MM.1S (cell line): Measurements from ENCODE around the gene DCTN2.

Experiments used
- EZH2 ChIP-seq: fragments of 300-600 bp; sonication (generic); optimal IDR thresholded peaks from 2 replicates; pipeline ENCODE3; 2017; ENCODE audit warnings: low read depth, mild to moderate bottlenecking, antibody characterized with exemption, low read length, mixed read lengths
- EZH2phosphoT487 ChIP-seq: fragments of 300-600 bp; sonication (generic); IDR thresholded peaks from 2 replicates; pipeline ENCODE4 v1.6.1; 2018; ENCODE audit warnings: antibody characterized with exemption, low read length
- TF ChIP-seq, protein P1 (sequence below): fragments of 300-600 bp; sonication (generic); IDR thresholded peaks from 2 replicates; pipeline ENCODE4 v1.5.1; 2016; ENCODE audit warnings: antibody characterized with exemption, low read length, mixed read lengths

DNA sequence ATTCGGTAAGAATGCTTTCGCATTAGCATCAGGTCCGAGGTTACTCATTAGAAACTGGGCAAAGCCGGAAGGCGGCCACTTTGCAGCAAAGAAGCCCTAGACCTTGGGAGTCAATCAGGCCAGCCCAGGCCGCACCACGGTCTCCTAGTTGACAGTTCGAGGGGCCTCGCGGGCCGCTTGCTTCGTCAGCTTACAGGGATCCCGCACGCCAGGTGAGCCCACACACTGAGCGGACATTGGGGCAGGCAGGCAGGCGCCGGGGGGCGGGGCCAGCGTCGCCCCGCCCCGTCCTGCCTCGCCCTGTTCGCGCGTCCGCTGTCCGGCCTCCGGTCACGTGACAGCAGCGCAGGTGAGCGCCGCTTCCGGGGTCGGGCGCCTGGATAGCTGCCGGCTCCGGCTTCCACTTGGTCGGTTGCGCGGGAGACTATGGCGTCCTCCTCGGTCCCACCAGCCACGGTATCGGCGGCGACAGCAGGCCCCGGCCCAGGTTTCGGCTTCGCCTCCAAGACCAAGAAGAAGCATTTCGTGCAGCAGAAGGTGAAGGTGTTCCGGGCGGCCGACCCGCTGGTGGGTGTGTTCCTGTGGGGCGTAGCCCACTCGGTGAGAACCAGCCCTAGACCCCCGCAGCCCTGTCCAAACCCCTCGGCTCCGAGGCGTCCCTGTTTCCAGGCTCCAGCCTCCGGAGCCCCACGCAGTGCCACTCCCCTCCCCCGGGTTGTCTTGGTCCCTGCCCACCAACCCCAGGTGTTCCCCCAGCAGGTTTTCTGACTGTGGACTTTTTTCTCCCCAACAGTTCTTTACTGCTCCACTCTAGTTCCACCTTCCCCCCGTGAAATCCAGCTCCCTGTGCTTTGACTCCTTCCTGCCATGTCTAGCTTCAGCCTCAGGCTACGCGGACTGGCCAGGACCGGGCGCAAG, 44.1 kb upstream of the DCTN2 start, which contains the start of gene PIP4K2C:
- TF ChIP-seq, protein P1, sequence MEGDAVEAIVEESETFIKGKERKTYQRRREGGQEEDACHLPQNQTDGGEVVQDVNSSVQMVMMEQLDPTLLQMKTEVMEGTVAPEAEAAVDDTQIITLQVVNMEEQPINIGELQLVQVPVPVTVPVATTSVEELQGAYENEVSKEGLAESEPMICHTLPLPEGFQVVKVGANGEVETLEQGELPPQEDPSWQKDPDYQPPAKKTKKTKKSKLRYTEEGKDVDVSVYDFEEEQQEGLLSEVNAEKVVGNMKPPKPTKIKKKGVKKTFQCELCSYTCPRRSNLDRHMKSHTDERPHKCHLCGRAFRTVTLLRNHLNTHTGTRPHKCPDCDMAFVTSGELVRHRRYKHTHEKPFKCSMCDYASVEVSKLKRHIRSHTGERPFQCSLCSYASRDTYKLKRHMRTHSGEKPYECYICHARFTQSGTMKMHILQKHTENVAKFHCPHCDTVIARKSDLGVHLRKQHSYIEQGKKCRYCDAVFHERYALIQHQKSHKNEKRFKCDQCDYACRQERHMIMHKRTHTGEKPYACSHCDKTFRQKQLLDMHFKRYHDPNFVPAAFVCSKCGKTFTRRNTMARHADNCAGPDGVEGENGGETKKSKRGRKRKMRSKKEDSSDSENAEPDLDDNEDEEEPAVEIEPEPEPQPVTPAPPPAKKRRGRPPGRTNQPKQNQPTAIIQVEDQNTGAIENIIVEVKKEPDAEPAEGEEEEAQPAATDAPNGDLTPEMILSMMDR: no peak
- TF ChIP-seq EZH2phosphoT487 (no peak), EZH2 (no peak)
